Neuron (in vitro differentiated cells): Measurements from ENCODE around the gene TEX48.

ENCODE experiments used
- H2AFZ ChIP-seq: one replicate; pipeline ENCODE4 v1.6.1; 2013; ENCODE audit warnings: low read depth, mild to moderate bottlenecking, inconsistent platforms, low read length, moderate library complexity
- H3K27me3 ChIP-seq: one replicate; pipeline ENCODE4 v1.6.1; 2013; ENCODE audit warnings: low read length; ENCODE audit not compliant: insufficient read depth
- H3K36me3 ChIP-seq: one replicate; pipeline ENCODE4 v1.6.1; 2013; ENCODE audit warnings: low read length; ENCODE audit not compliant: insufficient read depth
- H3K4me1 ChIP-seq: one replicate; pipeline ENCODE4 v1.6.1; 2013; ENCODE audit warnings: low read length; ENCODE audit not compliant: insufficient read depth
- H3K4me3 ChIP-seq: 2 replicates; pipeline ENCODE4 v1.5.1; 2013; ENCODE audit warnings: mild to moderate bottlenecking, low read length, moderate library complexity
- H3K9me3 ChIP-seq: one replicate; pipeline ENCODE4 v1.6.1; 2013; ENCODE audit warnings: low read length

TEX48 gene

DNA sequence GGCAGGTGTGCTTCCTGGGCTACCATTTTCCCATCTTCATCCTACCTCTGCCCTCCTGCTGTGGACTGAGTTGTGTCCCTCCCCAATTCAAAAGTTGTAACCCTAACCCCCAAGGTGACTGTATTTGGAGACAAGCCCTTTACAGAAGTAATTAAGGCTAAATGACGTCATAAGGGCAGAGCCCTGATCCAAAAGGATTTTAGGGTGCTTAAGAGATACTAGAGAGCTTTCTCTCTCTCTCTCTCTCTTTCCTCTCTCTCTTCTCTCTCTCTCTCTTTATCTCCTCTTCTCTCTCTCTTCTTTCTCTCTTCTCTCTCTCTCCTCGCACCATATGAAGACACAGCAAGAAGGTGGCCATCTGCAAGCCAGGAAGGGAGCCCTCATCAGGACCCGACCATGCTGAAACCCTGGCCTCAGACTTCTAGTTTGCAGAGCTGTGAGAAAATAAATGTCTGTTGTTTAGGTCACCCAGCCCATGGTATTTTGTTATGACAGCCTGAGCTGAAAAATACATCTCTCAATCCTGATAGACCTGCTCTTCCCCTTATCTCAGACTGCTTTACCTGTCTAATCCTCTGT is 36.0 kb upstream of the TEX48 start:
- H3K36me3 ChIP-seq: no peaks in the 10 kb centered on the region
- H3K27me3 ChIP-seq: peaks cover 4% of the 10 kb centered on the region
- no peaks in the 10 kb centered on the region for H3K9me3 ChIP-seq
- H3K4me1 ChIP-seq: no peaks in the 10 kb centered on the region
- H3K4me3 ChIP-seq: no peak overlapping the region
- H2AFZ ChIP-seq: no peak overlapping the region

DNA sequence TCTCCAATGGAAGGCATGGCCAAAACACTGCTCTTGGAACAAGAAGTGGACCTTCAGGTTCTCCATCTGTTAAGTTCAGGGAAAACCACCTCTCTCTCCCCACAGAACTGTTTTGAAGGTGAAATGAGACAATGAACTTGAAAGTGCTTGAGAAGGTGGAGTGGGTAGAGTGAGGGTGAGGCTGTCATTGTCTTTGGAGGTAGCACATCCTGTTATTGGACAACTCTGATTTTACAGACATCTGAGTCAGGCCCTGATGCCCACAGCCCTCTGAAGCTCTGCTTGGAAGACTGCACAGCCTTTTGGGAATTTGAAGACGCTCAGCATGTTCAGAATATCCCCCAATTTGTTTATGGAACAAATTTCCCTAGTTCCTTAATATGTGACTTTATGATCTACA is 27.6 kb upstream of the TEX48 start:
- no peaks in the 10 kb centered on the region for H3K9me3 ChIP-seq
- H3K27me3 ChIP-seq: no peaks in the 10 kb centered on the region
- no peak overlapping the region for H3K4me3 ChIP-seq
- H3K36me3 ChIP-seq: no peaks in the 10 kb centered on the region
- no peak overlapping the region for H2AFZ ChIP-seq
- no peaks in the 10 kb centered on the region for H3K4me1 ChIP-seq

DNA sequence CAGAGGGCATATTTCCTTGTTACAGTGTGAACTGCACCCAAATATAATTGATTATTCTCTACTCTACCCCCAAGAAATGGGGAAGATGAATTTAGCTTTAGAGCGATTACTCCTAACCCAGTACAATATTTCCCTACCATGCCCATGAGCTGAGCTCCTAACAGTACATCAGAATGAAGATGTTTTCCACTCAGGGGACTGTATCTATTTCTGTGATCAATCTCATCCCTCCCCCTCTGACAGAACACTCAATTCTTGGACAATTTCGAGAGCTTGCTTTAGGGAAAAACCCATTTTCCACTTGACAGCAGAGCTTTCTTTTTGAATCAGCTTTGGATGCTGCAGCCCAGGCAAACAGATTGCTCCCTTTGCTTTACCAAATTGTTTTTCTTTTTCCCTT is 24.7 kb upstream of the TEX48 start:
- Histone ChIP-seq H3K27me3 (no peaks in the 10 kb centered on the region), H3K9me3 (no peaks in the 10 kb centered on the region), H3K4me3 (no peak overlapping the region), H3K4me1 (no peaks in the 10 kb centered on the region), H3K36me3 (no peaks in the 10 kb centered on the region), H2AFZ (no peak overlapping the region)

- peaks cover 1% of the 10 kb centered on the region for H3K4me1 ChIP-seq
- no peak overlapping the region for H3K4me3 ChIP-seq
- no peaks in the 10 kb centered on the region for H3K36me3 ChIP-seq
- H3K9me3 ChIP-seq: no peaks in the 10 kb centered on the region
- H2AFZ ChIP-seq: no peak overlapping the region
- H3K27me3 ChIP-seq: no peaks in the 10 kb centered on the region
These were observed 20.0 kb upstream of the TEX48 start for GRCh38 chr9:114701988-114702387.

GRCh38 chr9:114697951-114698351 is 16.0 kb upstream of the TEX48 start:
- H3K27me3 ChIP-seq: no peaks in the 10 kb centered on the region
- H3K36me3 ChIP-seq: no peaks in the 10 kb centered on the region
- H3K4me1 ChIP-seq: peaks cover 6% of the 10 kb centered on the region
- no peak overlapping the region for H2AFZ ChIP-seq
- H3K4me3 ChIP-seq: no peak overlapping the region
- no peaks in the 10 kb centered on the region for H3K9me3 ChIP-seq

DNA sequence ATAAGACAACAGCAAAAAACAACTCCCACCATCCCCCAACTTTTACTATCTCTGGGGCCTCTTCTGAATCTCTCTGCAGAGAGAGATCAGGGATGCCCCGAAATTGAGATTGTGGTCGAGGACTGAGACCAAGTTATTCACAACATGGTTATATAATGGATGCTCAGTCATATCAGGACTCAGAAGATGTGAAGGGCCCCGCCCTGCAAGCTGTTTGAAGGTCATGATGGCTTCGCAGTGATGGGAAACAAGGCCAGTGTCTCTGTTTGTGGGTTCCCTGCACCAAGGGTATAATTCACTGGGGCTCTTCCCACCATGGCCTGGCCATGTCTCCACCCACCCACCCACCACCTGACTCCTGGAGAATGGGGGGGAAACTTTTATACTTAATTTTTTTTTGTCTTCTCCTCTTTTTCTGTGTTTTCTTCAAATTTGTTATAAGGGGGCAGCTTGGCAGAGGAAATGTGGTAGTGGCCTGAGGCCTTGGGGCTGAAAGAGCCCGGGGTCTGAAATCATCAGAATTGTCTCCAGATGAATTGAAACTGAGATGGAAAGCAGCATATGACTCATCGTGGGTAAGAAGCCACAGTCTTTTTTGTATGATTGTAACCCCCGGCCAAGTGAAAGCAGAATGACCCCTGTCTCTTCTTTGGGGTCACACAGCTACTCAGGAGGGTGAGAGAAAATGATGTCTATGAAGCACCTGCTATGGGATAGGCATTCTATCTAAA is 15.0 kb upstream of the TEX48 start:
- Histone ChIP-seq H3K36me3 (no peaks in the 10 kb centered on the region), H3K4me1 (peaks cover 6% of the 10 kb centered on the region), H2AFZ (no peak overlapping the region)

DNA sequence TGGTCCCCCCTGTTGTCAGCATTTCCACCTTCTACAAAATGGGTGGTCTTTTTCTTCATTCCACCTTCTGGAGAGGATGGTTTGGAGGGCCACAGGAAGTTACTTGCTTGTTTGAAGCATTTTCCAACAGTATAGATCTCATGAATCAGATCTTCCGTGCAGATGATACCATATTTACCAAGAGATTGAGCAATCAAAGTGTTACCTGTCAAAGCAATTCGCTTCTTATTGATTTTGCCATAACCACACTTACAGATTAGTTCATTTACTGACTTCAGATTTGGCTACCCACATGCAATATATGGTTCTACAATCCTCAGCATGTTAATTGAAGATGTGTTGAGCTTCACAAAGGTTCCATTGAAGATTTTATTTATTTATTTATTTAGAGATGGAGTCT is 14.0 kb upstream of the TEX48 start:
- no peak overlapping the region for H3K4me3 ChIP-seq
- no peaks in the 10 kb centered on the region for H3K9me3 ChIP-seq
- no peaks in the 10 kb centered on the region for H3K27me3 ChIP-seq
- H3K36me3 ChIP-seq: no peaks in the 10 kb centered on the region
- peaks cover 6% of the 10 kb centered on the region for H3K4me1 ChIP-seq
- no peak overlapping the region for H2AFZ ChIP-seq

More for the DNA sequence above, 15.0 kb upstream of the TEX48 start:
- Histone ChIP-seq H3K4me3 (no peak overlapping the region), H3K27me3 (no peaks in the 10 kb centered on the region), H3K9me3 (no peaks in the 10 kb centered on the region)

GRCh38 chr9:114694719-114695269 is 12.8 kb upstream of the TEX48 start:
- Histone ChIP-seq H3K4me3 (no peak overlapping the region), H3K9me3 (no peaks in the 10 kb centered on the region), H3K36me3 (no peaks in the 10 kb centered on the region), H2AFZ (no peak overlapping the region), H3K27me3 (no peaks in the 10 kb centered on the region), H3K4me1 (peaks cover 6% of the 10 kb centered on the region)

DNA sequence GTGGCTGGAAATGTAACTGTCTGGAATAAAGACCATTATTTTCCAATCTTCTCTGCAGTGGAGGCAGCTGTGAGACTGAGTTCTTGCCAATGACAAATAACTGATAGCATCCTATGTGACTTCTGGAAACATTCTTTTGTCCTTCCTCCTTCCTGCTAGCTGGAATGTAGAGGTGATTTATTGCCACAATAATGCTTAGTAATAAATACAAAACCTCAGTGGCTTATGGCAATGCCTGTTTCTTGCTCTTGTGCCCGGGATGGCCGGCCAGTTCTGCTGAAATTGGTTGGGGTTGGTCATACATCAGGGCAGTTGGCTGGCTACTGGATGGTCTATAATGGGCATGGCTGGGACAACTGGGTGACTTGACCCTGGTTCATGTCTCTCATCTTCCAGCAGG is 12.2 kb upstream of the TEX48 start:
- Histone ChIP-seq H3K36me3 (no peaks in the 10 kb centered on the region), H3K27me3 (no peaks in the 10 kb centered on the region), H2AFZ (no peak overlapping the region), H3K4me3 (no peak overlapping the region), H3K9me3 (no peaks in the 10 kb centered on the region), H3K4me1 (peaks cover 6% of the 10 kb centered on the region)

DNA sequence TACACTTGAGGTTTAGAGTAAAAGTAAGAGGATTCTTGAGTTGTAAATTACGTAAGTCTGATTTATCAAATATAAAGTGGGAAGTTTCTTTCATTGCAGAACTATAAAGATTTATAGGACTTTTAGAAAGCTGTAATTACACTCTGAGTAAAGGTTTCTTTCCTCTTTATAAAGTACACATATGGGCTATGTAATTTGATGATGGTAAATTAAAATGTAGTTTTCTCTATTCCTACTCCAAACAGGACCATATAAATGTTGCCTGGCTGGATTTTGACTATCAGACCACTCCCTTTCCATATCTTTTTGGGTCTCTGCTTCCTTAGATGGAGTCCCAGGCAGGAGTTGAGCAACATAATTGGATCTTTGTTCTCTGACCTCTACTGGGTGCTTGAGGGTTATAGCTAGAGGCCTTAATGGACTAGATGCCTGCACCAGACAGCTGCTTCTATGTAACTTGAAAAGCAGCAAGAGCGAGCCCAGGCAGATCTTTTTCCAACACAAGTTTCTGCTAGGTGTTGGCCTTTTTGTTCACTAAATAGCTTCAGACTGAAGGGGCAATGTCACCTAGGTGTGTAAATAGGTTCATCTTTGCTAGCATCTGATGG is 11.4 kb upstream of the TEX48 start:
- H3K27me3 ChIP-seq: no peaks in the 10 kb centered on the region
- H2AFZ ChIP-seq: no peak overlapping the region
- H3K9me3 ChIP-seq: no peaks in the 10 kb centered on the region
- no peak overlapping the region for H3K4me3 ChIP-seq
- peaks cover 6% of the 10 kb centered on the region for H3K4me1 ChIP-seq
- no peaks in the 10 kb centered on the region for H3K36me3 ChIP-seq

DNA sequence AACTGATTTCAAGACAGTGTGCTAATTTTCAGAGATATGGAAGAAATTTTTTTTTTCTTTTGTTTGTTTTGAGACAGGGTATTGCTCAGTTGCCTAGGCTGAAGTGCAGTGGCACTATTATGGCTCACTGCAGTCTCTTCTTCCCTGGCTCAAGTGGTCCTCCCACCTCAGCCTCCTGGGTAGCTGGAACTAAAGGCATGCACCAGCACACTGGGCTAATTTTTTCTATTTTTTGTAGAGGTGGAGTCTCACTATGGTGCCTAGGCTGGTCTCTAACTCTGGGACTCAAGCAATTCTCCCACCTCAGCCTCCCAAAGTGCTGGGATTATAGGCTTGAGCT is 9.9 kb upstream of the TEX48 start:
- H2AFZ ChIP-seq: no peak overlapping the region

DNA sequence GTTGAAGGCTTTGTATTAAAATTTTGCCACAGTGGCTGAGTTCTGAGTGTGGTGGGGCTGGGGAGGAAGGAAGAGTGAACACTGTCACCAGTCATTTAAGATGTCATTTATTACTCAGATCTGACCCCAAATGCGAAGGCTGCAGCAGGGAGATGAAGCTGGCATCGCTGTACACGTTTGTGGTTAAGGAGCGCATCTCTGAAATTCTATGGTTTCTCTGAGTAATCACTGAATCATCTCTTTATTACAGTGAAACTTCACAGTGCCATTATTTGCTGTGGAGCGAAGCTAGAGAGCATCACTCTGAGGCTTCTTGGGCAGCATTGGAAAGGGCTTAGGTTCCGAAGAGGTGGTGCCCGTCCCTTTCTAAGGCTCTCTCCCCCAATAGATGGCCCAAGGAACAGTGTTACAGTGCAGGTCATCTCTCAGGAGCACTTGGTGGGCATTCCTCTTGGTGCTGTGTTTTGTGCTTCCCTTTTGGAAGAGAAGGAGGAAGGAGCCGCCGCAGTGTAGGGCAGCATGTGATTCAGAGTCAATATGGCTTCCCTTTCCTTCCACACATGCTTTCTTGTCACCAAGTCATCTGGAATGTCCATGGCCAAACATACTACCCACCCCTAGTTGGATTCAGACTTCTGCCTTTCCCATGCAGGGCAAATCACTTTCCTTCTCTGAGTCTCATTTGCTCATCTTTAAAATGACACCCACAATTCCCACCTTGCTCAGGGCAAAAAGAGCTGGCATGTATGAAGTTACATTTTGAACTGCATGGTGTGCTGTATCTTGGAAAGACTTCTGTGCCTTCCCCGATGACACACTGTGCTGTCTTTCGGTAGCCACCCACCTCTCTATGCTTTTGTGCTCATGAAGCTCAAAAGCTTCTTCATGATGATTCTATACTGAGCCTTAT is 9.3 kb upstream of the TEX48 start:
- Histone ChIP-seq H3K9me3 (no peaks in the 10 kb centered on the region), H2AFZ (no peak overlapping the region), H3K4me1 (no peaks in the 10 kb centered on the region), H3K36me3 (no peaks in the 10 kb centered on the region), H3K4me3 (no peak overlapping the region), H3K27me3 (no peaks in the 10 kb centered on the region)

More for the DNA sequence above, 9.9 kb upstream of the TEX48 start:
- Histone ChIP-seq H3K4me3 (no peak overlapping the region), H3K4me1 (peaks cover 4% of the 10 kb centered on the region), H3K9me3 (no peaks in the 10 kb centered on the region), H3K27me3 (no peaks in the 10 kb centered on the region), H3K36me3 (no peaks in the 10 kb centered on the region)

GRCh38 chr9:114690308-114690707 is 8.3 kb upstream of the TEX48 start:
- Histone ChIP-seq H3K36me3 (no peaks in the 10 kb centered on the region), H3K9me3 (no peaks in the 10 kb centered on the region), H3K27me3 (no peaks in the 10 kb centered on the region), H3K4me3 (no peak overlapping the region), H2AFZ (no peak overlapping the region), H3K4me1 (no peaks in the 10 kb centered on the region)
